NB4 (cell line): ENCODE measurements around the gene EFNA4.
A peak's percentile ranks its signal among the peaks of the same experiment; 100 is the strongest.

Experiments
- DNase-seq: peaks from one replicate; pipeline ENCODE4 v3.0.0; 2010; ENCODE audit warnings: low read depth
- H3K4me3 ChIP-seq: one replicate; pipeline ENCODE4 v1.5.1; 2011; ENCODE audit warnings: mild to moderate bottlenecking, low read depth, low read length, moderate library complexity
- MYC ChIP-seq: IDR thresholded peaks from 2 replicates; pipeline ENCODE4 v1.6.1; 2011; ENCODE audit warnings: low read depth, low read length
- POLR2A ChIP-seq: IDR thresholded peaks from 2 replicates; pipeline ENCODE4 v1.6.1; 2011; ENCODE audit warnings: mild to moderate bottlenecking; ENCODE audit not compliant: insufficient read length; ENCODE audit errors: extremely low read depth
- TF ChIP-seq, protein P1 (sequence below): IDR thresholded peaks from one replicate; pipeline ENCODE4 v1.5.1; 2012; ENCODE audit warnings: low read depth, low read length
- TF ChIP-seq, protein P2 (sequence below): IDR thresholded peaks from 2 replicates; pipeline ENCODE4 v1.6.1; 2011; ENCODE audit warnings: low read depth, low read length

Gene EFNA4

DNA sequence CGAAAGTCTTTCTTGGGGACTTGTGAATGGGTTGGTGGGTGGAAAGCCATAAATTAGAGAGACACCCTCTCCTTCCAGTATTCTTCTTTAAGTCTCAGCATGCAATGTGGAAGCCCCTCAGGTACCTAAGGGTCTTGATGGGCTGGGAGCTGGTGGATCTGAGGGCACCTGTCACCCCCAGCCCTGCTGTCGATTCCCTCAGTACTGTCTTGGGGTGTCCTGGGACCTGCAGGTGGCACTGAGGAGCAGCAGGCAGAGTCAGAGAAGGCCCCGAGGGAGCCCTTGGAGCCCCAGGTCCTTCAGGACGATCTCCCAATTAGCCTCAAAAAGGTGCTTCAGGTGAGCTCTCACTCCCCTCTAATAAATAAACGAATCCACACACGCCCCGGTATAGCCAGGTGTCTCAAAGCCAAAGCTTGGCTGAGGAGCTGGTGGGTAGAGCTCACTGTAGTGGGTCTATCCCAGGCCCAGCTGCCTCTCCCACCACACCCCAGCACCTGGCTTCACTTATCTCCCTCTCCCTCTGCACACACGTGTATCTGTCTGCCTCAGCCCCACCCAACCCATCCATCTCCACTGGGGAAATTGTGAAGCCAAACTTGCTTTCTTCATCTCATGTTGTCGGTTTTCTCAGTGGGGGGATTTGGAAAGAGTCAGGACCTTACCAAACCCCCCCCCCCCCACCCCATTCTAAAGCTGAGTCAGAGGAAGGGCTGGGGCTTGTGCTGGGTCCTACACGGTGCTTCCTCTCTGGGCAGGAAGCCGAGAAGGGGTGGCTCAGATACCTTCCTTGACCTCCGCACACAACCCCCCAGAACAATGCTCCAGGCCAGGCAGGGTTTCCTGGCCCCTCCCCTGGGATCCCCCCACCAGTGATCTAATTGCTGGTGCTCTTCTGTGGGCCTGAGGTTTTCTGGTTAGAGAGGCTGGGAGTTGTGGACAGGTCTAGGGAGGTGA is 10.8 kb upstream of the EFNA4 start:
- DNase-seq, result peak; percentile 69
- peak overlapping the region; percentile 71 for H3K4me3 ChIP-seq
- no peak for TF ChIP-seq POLR2A
- TF ChIP-seq, protein P1, sequence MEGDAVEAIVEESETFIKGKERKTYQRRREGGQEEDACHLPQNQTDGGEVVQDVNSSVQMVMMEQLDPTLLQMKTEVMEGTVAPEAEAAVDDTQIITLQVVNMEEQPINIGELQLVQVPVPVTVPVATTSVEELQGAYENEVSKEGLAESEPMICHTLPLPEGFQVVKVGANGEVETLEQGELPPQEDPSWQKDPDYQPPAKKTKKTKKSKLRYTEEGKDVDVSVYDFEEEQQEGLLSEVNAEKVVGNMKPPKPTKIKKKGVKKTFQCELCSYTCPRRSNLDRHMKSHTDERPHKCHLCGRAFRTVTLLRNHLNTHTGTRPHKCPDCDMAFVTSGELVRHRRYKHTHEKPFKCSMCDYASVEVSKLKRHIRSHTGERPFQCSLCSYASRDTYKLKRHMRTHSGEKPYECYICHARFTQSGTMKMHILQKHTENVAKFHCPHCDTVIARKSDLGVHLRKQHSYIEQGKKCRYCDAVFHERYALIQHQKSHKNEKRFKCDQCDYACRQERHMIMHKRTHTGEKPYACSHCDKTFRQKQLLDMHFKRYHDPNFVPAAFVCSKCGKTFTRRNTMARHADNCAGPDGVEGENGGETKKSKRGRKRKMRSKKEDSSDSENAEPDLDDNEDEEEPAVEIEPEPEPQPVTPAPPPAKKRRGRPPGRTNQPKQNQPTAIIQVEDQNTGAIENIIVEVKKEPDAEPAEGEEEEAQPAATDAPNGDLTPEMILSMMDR, result peak; percentile 43

DNA sequence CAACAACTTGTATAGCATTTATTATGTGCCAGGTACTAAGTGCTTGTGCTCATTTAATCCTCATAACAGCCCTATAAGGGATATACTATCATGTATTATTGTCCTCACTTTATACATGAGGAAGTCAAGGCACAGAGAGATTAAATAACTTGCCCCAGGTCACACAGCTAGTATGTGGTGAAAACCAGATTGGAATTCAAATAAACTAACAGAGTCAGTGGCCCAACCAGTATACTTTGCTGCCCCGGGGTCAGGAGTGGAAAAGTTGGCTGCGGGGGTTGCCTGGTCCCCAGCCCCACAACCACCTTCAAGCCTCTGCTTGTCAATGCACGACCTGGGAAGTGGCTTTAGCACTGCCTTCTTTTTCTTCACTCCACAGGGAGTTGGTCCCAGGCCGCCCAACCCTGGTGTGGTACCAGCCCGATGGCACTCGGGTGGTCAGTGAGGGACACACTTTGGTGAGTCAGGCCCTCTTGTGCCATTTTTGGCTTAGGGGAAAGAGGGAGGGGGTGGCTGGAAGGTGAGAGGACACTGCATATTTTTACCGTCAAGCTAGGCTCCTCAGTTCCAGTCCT is 9.9 kb upstream of the EFNA4 start:
- TF ChIP-seq, protein P1, result no peak
- no peak for TF ChIP-seq MYC
- TF ChIP-seq POLR2A, result no peak
- TF ChIP-seq, protein P2, sequence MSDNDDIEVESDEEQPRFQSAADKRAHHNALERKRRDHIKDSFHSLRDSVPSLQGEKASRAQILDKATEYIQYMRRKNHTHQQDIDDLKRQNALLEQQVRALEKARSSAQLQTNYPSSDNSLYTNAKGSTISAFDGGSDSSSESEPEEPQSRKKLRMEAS, result no peak
- no peak overlapping the region for H3K4me3 ChIP-seq
- no peak for DNase-seq

DNA sequence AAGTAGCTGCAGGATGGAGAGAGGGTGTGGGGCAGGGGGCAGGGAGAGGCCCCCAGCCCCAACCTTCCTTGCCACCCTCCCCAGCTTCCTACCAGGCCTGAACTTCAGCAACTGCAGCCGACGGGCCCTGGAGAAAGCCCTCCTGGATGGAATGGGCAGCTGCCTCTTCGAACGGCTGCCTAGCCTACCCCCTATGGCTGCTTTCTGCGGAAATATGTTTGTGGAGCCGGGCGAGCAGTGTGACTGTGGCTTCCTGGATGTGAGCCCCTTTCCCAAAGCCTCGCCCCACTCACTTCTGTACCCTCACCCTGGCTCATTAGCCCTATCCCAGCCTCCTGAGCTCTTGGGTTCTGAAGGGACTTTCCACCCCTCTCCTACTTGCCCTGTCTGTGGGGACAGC is 6.4 kb upstream of the EFNA4 start:
- DNase-seq, result no peak
- TF ChIP-seq, protein P1, result no peak
- TF ChIP-seq POLR2A (no peak), MYC (no peak)
- TF ChIP-seq, protein P2, result no peak
- H3K4me3 ChIP-seq, result no peak overlapping the region

DNA sequence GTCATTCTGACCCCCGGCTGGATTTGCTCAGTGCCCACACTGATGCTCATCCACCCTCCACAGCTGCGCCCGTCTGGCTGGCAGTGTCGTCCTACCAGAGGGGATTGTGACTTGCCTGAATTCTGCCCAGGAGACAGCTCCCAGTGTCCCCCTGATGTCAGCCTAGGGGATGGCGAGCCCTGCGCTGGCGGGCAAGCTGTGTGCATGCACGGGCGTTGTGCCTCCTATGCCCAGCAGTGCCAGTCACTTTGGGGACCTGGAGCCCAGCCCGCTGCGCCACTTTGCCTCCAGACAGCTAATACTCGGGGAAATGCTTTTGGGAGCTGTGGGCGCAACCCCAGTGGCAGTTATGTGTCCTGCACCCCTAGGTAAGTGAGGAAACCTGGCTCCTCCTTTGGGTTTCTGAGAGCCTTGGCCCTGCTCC is 5.7 kb upstream of the EFNA4 start:
- no peak for DNase-seq
- no peak overlapping the region for H3K4me3 ChIP-seq
- no peak for TF ChIP-seq POLR2A
- no peak for TF ChIP-seq MYC
- TF ChIP-seq, protein P1, result no peak
- TF ChIP-seq, protein P2, result no peak

DNA sequence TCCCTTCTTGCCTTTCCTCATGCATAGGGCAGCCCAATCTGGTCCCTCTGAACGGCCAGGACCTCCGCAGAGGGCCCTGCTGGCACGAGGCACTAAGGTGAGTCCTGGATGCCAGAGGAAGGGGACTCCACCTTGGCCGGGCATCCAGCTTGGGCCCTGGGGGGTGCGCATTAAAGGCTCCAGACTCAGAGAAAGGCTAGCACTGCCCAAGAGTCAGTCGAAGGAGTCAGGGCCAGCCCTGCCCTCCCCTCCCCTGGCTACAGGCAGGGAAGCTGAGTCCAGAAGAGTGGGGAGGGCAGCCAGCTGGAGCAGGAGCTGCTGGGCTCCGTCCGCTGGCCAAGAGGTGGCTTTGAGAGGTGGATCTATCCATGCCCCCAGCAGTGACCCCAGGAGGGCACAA is 2.8 kb upstream of the EFNA4 start:
- TF ChIP-seq, protein P1, result no peak
- TF ChIP-seq POLR2A (no peak), MYC (no peak)
- TF ChIP-seq, protein P2, result no peak
- H3K4me3 ChIP-seq, result no peak overlapping the region
- no peak for DNase-seq
